ENCODE results near the gene ZNF580.
A peak's percentile ranks its signal among the peaks of the same experiment; 100 is the strongest.

The ZNF580 gene

GRCh38 chr19:55640577-55641425 lies at the start of gene ZNF580:
Gene ZNF580 (plus strand): TSS chr19:55641002. CDS start chr19:55642509, 1,507 bp downstream.
- peak; percentile 61 for DNase-seq (ENCODE audit: low read depth)

DNA sequence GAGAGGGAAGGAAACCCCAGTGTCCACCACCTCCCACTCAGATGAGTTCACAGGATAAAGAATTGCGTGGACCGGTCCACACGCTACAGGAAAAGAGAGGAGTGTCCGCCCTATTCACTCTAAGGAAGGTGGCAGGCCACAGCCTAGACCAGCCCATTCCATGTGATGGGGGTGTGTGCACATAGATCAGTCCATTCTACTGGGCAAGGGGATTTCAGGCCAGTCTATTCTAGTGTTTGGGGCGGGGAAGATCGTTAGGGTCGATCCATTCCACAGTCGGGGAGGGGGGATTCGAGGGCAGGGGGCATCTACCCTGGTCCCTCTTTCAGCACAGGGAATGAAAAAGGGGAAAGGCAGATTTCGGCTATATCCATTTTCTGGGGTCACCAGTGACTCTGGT lies 49.2 kb upstream of the ZNF580 start:
- DNase-seq (ENCODE audit: low read depth) = no peak

- no peak for DNase-seq (ENCODE audit: low read depth)
Observed at GRCh38 chr19:55592391-55593090, 48.3 kb upstream of the ZNF580 start.

DNA sequence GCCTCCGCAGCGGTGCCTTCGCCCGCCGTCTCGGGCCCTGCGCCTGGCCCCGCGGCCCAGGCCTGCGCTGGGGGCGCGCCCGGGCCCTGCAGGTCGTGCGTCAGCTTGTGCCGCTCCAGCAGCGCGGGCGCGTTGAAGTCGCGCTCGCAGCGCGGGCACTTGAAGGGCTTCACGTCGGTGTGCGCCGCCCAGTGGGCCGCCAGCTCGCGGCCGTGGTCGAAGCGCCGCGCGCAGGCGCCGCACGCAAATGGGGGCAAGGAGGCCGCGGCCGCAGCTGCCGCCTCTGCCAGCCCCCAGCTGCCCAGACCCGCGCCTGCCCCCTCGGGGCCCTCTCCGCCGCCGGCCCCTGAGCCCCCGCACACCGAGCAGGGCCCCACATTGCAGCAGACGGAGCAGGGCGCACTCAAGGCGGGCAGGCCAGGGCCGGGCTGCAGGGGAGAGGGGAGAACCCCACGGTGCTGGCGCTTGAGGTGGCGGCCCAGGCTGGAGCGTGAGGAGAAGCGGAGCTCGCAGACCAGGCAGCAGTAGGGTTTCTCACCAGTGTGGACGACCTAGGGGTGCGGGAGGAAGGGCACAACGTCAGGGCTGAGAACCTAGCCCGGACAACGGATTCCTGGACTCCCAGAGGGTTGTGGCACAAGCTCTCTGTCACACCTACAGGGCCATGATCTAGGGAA lies 47.6 kb upstream of the ZNF580 start:
- DNase-seq (ENCODE audit: low read depth) = no peak

DNA sequence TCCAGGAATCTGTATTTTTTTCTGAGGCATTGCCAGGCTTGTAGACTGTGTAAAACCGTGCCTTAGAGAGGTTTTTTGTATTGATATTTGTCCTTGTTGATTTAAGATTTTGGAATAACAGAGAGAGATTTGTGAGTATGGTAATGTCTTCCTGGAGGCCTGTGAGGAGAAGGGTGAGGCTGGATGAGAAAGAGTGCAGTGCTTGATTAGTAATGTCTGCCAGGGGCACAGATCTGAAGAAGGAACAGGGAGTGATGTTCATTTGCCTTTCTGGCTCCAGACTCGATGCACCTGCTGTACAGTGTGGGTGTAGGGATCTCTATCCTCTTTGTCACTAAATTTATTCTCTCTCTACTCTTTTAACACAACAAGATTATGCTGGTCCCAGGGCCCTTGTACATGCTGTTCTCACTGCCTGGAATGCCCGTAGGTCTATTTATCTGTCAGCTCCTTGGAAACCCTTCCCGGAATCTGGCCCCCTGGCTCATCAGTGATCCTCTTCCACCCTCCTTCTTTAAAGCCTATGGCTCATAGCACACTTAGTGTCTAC lies 45.7 kb upstream of the ZNF580 start:
- no peak for DNase-seq (ENCODE audit: low read depth)

GRCh38 chr19:55596304-55596703 lies 44.5 kb upstream of the ZNF580 start:
- DNase-seq (ENCODE audit: low read depth) = no peak

GRCh38 chr19:55597501-55597921 lies 43.3 kb upstream of the ZNF580 start:
- no peak for DNase-seq (ENCODE audit: low read depth)

- DNase-seq (ENCODE audit: low read depth) = no peak
Observed at GRCh38 chr19:55598034-55598433, 42.8 kb upstream of the ZNF580 start.

DNA sequence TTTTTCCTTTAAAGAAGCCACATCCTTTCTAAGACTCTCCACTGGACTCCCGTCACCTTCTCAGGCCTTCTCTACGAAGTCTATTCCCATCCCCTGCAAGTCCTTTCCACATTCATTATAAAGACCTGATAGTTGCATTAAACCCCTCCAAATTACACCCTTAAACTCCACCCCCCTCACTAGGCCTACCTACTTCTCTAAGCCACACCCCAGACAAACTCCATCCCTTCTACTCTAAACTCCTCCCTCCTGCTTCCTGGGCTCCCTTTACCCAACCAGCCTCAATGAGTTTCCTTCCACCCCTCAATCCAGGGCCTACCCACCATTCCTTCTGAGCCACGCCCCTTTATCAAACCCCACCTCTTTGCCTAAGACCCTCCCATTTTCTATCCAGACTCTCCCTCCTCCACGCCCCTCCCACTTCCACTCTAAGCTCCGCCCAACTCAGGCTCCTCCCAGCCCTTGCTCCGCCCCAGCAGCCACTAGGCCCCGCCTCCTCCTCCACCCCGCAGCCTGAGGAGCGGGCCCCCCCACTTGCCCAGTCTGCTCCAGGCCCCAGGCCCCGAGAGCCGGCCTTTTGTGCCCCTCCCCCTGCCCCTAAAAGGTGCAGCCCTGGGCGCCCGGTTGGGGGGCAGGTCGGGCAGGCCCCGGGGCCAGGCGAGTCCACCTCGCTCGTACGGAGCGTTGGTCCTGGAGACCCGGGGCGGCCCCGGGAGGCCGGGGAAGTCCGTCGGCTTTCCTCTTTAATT lies 41.9 kb upstream of the ZNF580 start:
- DNase-seq (ENCODE audit: low read depth) = peak; percentile 94

DNA sequence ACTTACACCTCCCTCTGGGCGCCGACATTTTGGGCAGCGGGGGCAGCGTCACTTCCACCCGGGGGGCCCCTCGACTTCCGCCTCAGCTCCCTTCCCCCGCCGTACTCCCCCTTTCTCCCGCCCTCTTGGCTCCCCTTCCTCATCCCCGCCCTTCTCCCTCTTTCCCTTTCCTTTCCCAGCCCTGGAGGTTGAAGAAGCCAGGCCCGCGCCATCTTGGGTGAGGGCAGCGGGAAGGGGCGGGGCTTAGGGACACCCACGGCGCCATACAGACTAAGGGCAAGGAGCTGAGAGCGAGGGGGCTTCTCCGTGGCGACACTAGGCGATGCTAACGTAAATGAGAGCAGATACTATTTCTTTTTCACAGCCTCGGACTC lies 41.3 kb upstream of the ZNF580 start, which contains the start of gene FIZ1:
Gene FIZ1 (minus strand): TSS at position 50 of the 374 bp plus-strand sequence. CDS start 1,652 bp downstream, outside the sequence.
- peak; percentile 98 for DNase-seq (ENCODE audit: low read depth)

DNA sequence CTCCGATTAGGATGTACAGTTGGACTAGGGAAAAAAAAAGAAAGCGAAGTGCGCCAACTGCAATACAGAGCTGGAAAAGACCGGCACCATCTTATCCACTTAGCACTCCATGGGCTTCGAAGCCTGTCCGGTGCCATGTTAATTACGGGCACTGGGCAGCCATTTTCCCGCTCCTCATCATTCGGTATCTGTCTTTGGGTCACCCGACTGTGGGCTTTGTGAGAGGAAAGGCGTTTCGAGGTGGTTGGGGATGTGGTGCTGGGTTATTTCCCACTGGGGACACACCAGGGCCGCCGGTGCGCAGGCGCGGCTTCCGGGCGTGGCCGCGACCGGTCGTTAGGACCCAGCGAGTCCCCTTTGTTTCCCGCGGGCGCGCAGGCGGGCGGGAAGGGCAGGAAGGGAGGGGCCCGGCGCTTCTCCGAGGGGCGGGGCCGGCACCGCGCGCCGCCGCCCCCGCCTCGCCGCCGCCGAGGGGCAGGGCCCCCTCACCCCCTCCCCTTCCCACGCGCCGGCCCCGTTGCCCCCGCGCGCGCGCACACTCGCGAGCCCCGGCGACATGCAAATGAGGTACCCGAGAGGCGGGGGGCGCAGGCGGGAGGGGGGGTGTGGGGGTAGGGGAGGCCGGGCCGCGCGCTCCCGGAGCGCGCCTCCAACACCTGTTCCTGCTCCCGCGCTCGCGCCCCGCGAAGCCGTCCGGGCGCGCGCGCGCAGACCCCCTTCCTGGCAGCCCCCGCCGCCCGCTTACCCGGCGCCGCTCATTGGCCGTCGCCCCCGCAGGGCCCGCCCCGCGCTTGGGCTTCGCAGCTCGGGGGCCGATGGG lies 40.8 kb upstream of the ZNF580 start, which contains the start of gene ZNF524:
Gene ZNF524 (plus strand): TSS at position 447 of the 820 bp plus-strand sequence. CDS start 1,825 bp downstream, outside the sequence.
- peak; percentile 43 for DNase-seq (ENCODE audit: low read depth)

DNA sequence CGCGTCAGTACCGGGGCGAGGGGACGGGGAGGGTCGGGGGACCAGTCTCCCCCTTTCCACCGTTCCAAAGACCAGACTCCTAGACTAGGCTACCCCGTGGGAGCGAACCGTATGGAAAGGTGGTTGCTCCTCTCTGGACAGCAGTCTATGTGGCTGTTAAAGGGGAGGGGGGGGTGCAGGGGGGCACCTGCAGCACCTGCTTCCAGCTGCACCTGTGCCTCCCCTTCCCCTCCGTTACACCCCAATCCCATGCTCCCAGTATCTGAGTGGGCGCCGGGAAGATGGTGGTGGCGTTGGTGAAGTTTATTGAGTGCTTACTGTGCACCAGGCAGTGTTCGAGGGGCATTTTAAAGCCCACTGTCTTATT lies 40.2 kb upstream of the ZNF580 start:
- DNase-seq (ENCODE audit: low read depth) = no peak

DNA sequence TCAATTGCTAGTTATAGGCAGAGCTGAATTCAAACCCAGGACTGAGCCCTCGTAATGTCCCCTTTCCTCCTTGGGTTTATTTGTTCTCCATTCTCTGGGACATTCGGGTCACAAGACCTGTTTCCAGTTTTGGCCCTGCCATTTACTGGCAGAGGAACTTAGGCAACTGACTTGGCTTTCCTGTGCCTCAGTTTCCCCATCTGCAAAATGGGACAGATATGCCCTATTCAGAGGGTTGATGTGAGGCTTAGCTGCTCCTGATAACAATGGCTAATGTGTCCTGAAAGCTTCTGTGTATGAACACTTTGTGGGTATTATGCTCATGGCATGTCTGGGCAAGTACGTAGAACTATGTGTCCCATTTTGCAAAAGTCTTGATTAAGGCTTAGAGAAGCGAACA lies 39.7 kb upstream of the ZNF580 start:
- no peak for DNase-seq (ENCODE audit: low read depth)

DNA sequence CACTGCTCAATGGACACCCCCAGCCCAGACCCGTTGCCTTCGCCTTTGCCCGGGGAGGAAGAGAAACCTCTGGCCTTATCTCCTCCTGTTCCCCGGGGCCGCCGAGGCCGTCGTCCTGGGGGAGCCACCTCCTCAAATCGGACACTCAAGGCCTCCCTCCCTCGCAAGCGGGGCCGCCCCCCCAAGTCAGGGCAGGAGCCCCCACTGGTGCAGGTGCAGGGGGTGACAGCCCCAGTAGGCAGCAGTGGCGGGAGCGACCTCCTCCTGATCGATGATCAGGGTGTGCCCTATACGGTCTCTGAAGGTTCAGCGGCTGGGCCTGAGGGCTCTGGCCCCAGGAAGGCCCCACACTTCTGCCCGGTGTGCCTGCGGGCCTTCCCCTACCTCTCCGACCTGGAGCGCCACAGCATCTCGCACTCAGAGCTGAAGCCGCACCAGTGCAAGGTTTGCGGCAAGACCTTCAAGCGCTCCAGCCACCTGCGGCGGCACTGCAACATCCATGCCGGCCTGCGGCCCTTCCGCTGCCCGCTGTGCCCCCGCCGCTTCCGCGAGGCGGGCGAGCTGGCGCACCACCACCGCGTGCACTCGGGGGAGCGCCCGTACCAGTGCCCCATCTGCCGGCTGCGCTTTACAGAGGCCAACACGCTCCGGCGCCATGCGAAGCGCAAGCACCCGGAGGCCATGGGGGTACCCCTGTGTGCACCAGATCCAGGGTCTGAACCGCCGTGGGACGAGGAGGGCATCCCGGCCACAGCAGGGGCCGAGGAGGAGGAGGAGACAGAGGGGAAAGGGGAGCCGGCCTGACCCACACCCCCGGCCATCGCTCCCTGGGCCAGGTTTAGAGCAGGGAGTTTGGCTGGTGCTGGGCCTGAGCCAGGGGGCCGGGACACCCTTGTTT lies 38.4 kb upstream of the ZNF580 start:
- no peak for DNase-seq (ENCODE audit: low read depth)

- no peak for DNase-seq (ENCODE audit: low read depth)
Observed at GRCh38 chr19:55603115-55603514, 37.7 kb upstream of the ZNF580 start.

GRCh38 chr19:55603581-55604292 lies 37.1 kb upstream of the ZNF580 start:
- DNase-seq (ENCODE audit: low read depth) = no peak

- peak; percentile 95 for DNase-seq (ENCODE audit: low read depth)
Observed at GRCh38 chr19:55605207-55605636, 35.6 kb upstream of the ZNF580 start.

DNA sequence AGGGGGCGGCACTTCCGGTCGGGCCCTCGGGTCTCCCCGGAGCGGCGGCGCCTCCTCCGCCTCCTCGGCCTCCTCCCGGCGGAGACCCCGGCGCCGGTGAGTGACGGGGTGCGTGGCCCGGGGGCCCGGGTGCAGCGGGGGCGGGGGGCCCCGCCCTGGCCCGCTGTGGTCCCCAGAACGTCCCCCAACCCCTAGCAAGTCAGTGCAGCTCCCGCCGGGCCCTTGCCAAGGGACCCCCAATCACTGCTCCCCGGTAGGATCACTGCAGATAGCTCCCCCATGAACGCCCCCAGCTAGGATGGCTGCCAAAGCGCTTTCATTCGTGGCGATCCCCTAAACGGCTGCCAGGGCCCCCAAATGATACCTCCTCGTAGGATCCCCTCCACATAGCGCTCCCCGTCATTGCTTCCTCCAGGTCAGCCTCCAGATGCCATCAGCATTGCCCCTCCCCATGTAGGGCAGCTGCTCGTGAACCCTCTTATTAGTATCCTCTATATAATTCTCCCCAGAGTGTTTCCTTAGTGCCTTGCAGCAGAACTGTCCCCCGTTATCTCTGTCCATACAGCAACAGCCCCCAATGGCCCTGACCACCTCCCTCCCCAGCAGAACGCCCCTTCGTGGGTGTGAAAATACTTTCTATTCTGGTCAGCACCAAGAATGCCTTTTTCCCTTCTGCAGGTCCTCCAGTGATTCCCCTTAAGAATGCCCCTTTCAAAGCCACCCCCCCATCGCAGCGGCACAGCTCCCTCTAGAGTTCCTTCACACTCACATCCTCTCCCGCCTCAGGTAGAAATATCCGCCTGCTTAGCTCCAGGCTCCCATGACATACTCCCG lies 34.9 kb upstream of the ZNF580 start, which contains the start of gene ZNF865:
Gene ZNF865 (plus strand): TSS at position 11 of the 834 bp plus-strand sequence. CDS start 7,972 bp downstream, outside the sequence.
- DNase-seq (ENCODE audit: low read depth) = peak; percentile 78

Measured in fibroblast of the conjunctiva (primary cell).